DND-41 (cell line): ENCODE measurements around the gene CIROP.

Experiments
- ATAC-seq: fragments of 200-7000 bp; cut with Tn5 transposase; 3 replicates; pipeline ENCODE4 v1.9.1; 2021; ENCODE audit warnings: low read depth; ENCODE audit not compliant: insufficient read depth
- DNase-seq: peaks from one replicate; pipeline ENCODE4 v3.0.0-alpha.2; 2020
- H2AFZ ChIP-seq: 2 replicates; pipeline ENCODE4 v1.6.0; 2012; ENCODE audit warnings: low read depth, low read length
- H3K27ac ChIP-seq: 2 replicates; pipeline ENCODE4 v1.5.1; 2012; ENCODE audit warnings: low read length, inconsistent platforms
- H3K27me3 ChIP-seq: fragments of 200-600 bp; sonication (generic); 2 replicates; pipeline ENCODE4 v1.6.0; 2012; ENCODE audit warnings: low read length, mild to moderate bottlenecking, inconsistent platforms; ENCODE audit not compliant: insufficient read depth, poor library complexity
- H3K36me3 ChIP-seq: 2 replicates; pipeline ENCODE4 v1.5.1; 2012; ENCODE audit warnings: low read length, inconsistent platforms; ENCODE audit not compliant: insufficient read depth
- H3K4me1 ChIP-seq: 2 replicates; pipeline ENCODE4 v1.5.1; 2012; ENCODE audit warnings: mild to moderate bottlenecking, low read length; ENCODE audit not compliant: insufficient read depth
- H3K4me2 ChIP-seq: 2 replicates; pipeline ENCODE4 v1.6.0; 2012; ENCODE audit warnings: mild to moderate bottlenecking, moderate library complexity, low read length, inconsistent platforms; ENCODE audit not compliant: insufficient read depth
- H3K4me3 ChIP-seq, 2 experiments: fragments of 200-600 bp in 1 of 2; shearing (Covaris generic) in 1 of 2; 2 replicates each; pipeline ENCODE4 v1.5.1; 2012 to 2016; ENCODE audit warnings: inconsistent platforms in 2 of 2, low read length in 2 of 2, mild to moderate bottlenecking in 2 of 2, low read depth in 1 of 2, moderate library complexity in 1 of 2
- H3K79me2 ChIP-seq: 2 replicates; pipeline ENCODE4 v1.6.0; 2012; ENCODE audit warnings: low read length, inconsistent platforms; ENCODE audit not compliant: insufficient read depth
- H3K9ac ChIP-seq: 2 replicates; pipeline ENCODE4 v1.6.0; 2012; ENCODE audit warnings: low read depth, mild to moderate bottlenecking, inconsistent platforms, low read length, moderate library complexity
- H3K9me3 ChIP-seq: 2 replicates; pipeline ENCODE4 v1.5.1; 2012; ENCODE audit warnings: low read length, moderate library complexity, mild to moderate bottlenecking, inconsistent platforms; ENCODE audit not compliant: insufficient read depth, severe bottlenecking
- H4K20me1 ChIP-seq: 2 replicates; pipeline ENCODE4 v1.6.0; 2012; ENCODE audit warnings: low read length; ENCODE audit not compliant: insufficient read depth
- CTCF ChIP-seq: IDR thresholded peaks from 2 replicates; pipeline ENCODE4 v1.5.1; 2012; ENCODE audit warnings: borderline replicate concordance, low read length, moderate library complexity, mild to moderate bottlenecking; ENCODE audit not compliant: poor library complexity, severe bottlenecking; ENCODE audit errors: extremely low read depth
- EZH2 ChIP-seq: IDR thresholded peaks from 3 replicates; pipeline ENCODE4 v1.6.1; 2012; ENCODE audit warnings: borderline replicate concordance, low read depth, mild to moderate bottlenecking, moderate library complexity, low read length, inconsistent platforms; ENCODE audit not compliant: severe bottlenecking

Gene CIROP

DNA sequence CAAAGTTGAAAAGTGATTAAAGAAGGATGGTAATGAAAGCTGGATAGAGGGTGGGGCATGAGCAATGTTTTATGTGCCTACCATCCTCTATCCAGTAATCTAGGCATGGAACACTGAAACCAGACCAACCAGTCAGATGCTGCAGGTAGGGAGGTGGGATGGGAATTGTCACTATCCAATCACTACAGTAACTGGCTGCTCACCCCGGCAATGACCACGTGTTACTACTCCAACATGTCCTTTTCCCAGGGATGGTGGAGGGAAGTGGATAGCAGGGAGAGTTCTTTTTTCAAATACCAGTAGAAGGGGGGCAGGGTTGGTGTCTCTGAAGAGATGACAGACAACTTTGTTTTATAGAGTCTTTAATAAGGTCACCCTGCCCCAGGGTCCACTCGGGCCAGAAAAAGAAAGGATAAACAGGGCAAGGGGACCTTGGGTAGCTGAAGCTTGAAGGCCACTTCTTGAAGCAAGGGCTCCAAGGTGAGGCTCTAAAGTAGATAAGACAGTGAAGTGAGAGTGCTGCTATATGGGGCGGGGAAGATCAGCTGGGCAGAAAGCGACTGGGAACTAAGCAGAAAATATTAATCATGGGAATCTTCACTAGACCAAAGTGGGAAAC, 32.8 kb downstream of the CIROP start:
- Histone ChIP-seq H3K9ac (peak overlapping the region; percentile 70), H3K4me1 (peaks cover 40% of the 10 kb centered on the region), H4K20me1 (peaks cover 24% of the 10 kb centered on the region), H3K27ac (peak overlapping the region; percentile 78), H3K4me3 (peak overlapping the region in 1 of 2 experiments; percentile 75; a peak in 3 of 4 replicates), H3K9me3 (no peaks in the 10 kb centered on the region), H3K36me3 (peaks cover 67% of the 10 kb centered on the region), H3K4me2 (peak overlapping the region; percentile 92), H3K27me3 (no peaks in the 10 kb centered on the region), H2AFZ (0 out of 2 replicates have a peak overlapping the region, but pooled peaks have one; percentile 1), H3K79me2 (peaks cover 49% of the 10 kb centered on the region)
- DNase-seq (no peak), ATAC-seq (no peak)
- no peak for TF ChIP-seq CTCF
- TF ChIP-seq EZH2 = no peak

- Histone ChIP-seq H2AFZ (peak overlapping the region; percentile 73), H3K9ac (peak overlapping the region; percentile 70), H3K4me1 (peaks cover 40% of the 10 kb centered on the region), H3K27me3 (no peaks in the 10 kb centered on the region), H3K36me3 (peaks cover 66% of the 10 kb centered on the region), H3K79me2 (peaks cover 55% of the 10 kb centered on the region), H4K20me1 (peaks cover 29% of the 10 kb centered on the region), H3K4me2 (peak overlapping the region; percentile 92), H3K27ac (peak overlapping the region; percentile 78), H3K4me3 (peak overlapping the region; percentile 73 to 75), H3K9me3 (no peaks in the 10 kb centered on the region)
- TF ChIP-seq CTCF (no peak), EZH2 (no peak)
- peak; percentile 95 for ATAC-seq
- DNase-seq = peak; percentile 89
Measured at GRCh38 chr14:23071244-23071920, 33.4 kb downstream of the CIROP start.

- no peak for TF ChIP-seq EZH2
- no peak for TF ChIP-seq CTCF
- H4K20me1 ChIP-seq = peaks cover 38% of the 10 kb centered on the region
- no peak overlapping the region for H2AFZ ChIP-seq
- H3K4me3 ChIP-seq = peak overlapping the region; percentile 73 to 75
- peaks cover 66% of the 10 kb centered on the region for H3K36me3 ChIP-seq
- H3K27me3 ChIP-seq = no peaks in the 10 kb centered on the region
- H3K9ac ChIP-seq = peak overlapping the region; percentile 70
- H3K79me2 ChIP-seq = peaks cover 57% of the 10 kb centered on the region
- H3K27ac ChIP-seq = peak overlapping the region; percentile 78
- no peaks in the 10 kb centered on the region for H3K9me3 ChIP-seq
- peaks cover 40% of the 10 kb centered on the region for H3K4me1 ChIP-seq
- DNase-seq = no peak
- ATAC-seq = no peak
- peak overlapping the region; percentile 92 for H3K4me2 ChIP-seq
Measured at GRCh38 chr14:23070262-23071129, 34.3 kb downstream of the CIROP start.
